BE2C (cell line): Measurements from ENCODE around the gene SLC22A17.

Source experiments
- DNase-seq: peaks from one replicate; pipeline ENCODE4 v3.0.0-alpha.2; 2020
- H3K27me3 ChIP-seq: fragments of 250-450 bp; sonication (Bioruptor Pico); 2 replicates; pipeline ENCODE4 v1.5.1; 2020; ENCODE audit warnings: mild to moderate bottlenecking
- H3K36me3 ChIP-seq: fragments of 250-450 bp; sonication (Bioruptor Pico); 2 replicates; pipeline ENCODE4 v1.5.1; 2020; ENCODE audit warnings: mild to moderate bottlenecking
- H3K4me1 ChIP-seq: fragments of 250-450 bp; sonication (Bioruptor Pico); 2 replicates; pipeline ENCODE4 v1.5.1; 2020
- H3K4me3 ChIP-seq: 2 replicates; pipeline ENCODE4 v1.5.1; 2011; ENCODE audit warnings: low read depth, low read length
- H3K9me3 ChIP-seq: fragments of 250-450 bp; sonication (Bioruptor Pico); 2 replicates; pipeline ENCODE4 v1.5.1; 2020
- TF ChIP-seq, protein P1 (sequence below): IDR thresholded peaks from 2 replicates; pipeline ENCODE4 v1.5.1; 2012; ENCODE audit warnings: mild to moderate bottlenecking, low read depth, low read length

The SLC22A17 gene

GRCh38 chr14:23301288-23301968, 51.3 kb downstream of the SLC22A17 start:
- H3K27me3 ChIP-seq = no peaks in the 10 kb centered on the region
- no peaks in the 10 kb centered on the region for H3K36me3 ChIP-seq
- TF ChIP-seq, protein P1, sequence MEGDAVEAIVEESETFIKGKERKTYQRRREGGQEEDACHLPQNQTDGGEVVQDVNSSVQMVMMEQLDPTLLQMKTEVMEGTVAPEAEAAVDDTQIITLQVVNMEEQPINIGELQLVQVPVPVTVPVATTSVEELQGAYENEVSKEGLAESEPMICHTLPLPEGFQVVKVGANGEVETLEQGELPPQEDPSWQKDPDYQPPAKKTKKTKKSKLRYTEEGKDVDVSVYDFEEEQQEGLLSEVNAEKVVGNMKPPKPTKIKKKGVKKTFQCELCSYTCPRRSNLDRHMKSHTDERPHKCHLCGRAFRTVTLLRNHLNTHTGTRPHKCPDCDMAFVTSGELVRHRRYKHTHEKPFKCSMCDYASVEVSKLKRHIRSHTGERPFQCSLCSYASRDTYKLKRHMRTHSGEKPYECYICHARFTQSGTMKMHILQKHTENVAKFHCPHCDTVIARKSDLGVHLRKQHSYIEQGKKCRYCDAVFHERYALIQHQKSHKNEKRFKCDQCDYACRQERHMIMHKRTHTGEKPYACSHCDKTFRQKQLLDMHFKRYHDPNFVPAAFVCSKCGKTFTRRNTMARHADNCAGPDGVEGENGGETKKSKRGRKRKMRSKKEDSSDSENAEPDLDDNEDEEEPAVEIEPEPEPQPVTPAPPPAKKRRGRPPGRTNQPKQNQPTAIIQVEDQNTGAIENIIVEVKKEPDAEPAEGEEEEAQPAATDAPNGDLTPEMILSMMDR = peak; percentile 56
- H3K4me3 ChIP-seq = peak overlapping the region; percentile 87
- no peaks in the 10 kb centered on the region for H3K9me3 ChIP-seq
- DNase-seq = peak; percentile 99
- no peaks in the 10 kb centered on the region for H3K4me1 ChIP-seq

DNA sequence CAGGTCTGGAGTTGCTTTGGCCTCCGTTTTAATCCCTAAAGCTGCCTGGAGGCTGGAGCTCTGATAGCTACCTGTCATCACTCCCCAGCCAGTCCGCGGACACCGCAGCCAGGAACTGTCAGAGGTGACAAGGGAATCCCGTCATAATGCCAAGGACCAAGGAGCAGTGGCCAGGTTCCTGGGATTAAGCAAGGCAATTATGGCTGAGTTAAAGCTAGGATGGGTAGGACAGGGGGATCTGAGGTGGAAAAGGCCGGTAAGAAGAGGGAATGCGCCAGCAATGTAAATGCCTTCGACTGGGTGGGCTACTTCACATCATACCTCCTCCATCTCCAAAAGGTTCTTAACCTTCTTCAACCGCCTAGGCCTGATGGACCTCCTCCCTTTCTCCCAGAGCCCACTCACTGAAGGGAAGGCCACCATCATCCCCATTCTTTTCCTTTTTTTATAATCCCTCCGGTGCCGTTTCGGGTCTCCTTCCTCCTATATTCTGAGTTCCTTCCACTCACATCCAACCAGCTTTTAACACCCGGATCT, 51.9 kb downstream of the SLC22A17 start:
- H3K4me1 ChIP-seq = no peaks in the 10 kb centered on the region
- TF ChIP-seq, protein P1 = no peak
- H3K27me3 ChIP-seq = no peaks in the 10 kb centered on the region
- H3K4me3 ChIP-seq = peak overlapping the region; percentile 87
- no peaks in the 10 kb centered on the region for H3K9me3 ChIP-seq
- H3K36me3 ChIP-seq = no peaks in the 10 kb centered on the region
- DNase-seq = no peak

DNA sequence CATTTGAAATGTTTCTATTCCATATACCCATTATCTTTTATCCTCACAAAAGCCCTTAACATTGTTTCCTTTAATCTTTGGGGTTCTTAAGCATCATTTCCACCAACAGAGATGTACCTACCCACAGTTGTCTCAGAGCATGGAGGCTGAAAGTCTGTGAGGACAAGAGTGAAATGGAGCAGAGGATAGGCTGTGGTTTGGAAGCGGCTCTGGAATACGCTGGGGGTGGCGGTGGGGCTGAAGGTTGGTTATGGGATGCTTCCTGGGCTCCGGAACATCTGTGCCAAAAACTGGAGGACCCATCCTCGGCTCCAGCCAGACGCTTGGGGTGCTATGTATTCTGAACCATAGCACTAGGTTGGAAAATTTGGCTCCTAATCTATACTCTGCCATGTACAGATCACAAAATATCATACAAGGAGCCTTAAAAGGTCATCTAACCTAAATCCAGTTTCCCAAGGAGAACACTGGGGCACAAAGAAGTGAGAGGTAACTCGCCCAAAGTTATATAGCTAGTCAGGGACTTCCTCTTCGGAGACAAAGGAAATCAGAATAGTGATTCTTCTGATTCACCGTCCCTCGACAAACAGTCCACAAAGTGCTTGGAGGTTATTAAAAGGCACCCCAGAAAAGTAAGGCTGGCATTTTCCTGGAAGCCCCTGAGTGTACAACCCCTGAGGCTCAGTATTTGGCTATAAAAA, 52.6 kb downstream of the SLC22A17 start:
- TF ChIP-seq, protein P1 = no peak
- Histone ChIP-seq H3K4me3 (peak overlapping the region; percentile 87), H3K36me3 (no peaks in the 10 kb centered on the region)

GRCh38 chr14:23299211-23299957, 53.3 kb downstream of the SLC22A17 start:
- H3K4me3 ChIP-seq = no peak overlapping the region
- H3K9me3 ChIP-seq = no peaks in the 10 kb centered on the region

More for the DNA sequence above, 52.6 kb downstream of the SLC22A17 start:
- H3K27me3 ChIP-seq = no peaks in the 10 kb centered on the region
- H3K4me1 ChIP-seq = no peaks in the 10 kb centered on the region
- H3K9me3 ChIP-seq = no peaks in the 10 kb centered on the region
- DNase-seq = no peak

GRCh38 chr14:23297611-23298277, 54.9 kb downstream of the SLC22A17 start:
- DNase-seq = no peak
- H3K36me3 ChIP-seq = no peaks in the 10 kb centered on the region
- H3K4me3 ChIP-seq = no peak overlapping the region
- H3K9me3 ChIP-seq = no peaks in the 10 kb centered on the region
- H3K4me1 ChIP-seq = no peaks in the 10 kb centered on the region
- TF ChIP-seq, protein P1 = no peak
- H3K27me3 ChIP-seq = peaks cover 12% of the 10 kb centered on the region

More at GRCh38 chr14:23299211-23299957, 53.3 kb downstream of the SLC22A17 start:
- Histone ChIP-seq H3K27me3 (peaks cover 3% of the 10 kb centered on the region; the same call in 1 of the 2 replicates), H3K36me3 (no peaks in the 10 kb centered on the region), H3K4me1 (no peaks in the 10 kb centered on the region)
- peak; percentile 46 for DNase-seq
- TF ChIP-seq, protein P1 = peak; percentile 52
